ENCODE data around the gene FGFR3.

Gene FGFR3

DNA sequence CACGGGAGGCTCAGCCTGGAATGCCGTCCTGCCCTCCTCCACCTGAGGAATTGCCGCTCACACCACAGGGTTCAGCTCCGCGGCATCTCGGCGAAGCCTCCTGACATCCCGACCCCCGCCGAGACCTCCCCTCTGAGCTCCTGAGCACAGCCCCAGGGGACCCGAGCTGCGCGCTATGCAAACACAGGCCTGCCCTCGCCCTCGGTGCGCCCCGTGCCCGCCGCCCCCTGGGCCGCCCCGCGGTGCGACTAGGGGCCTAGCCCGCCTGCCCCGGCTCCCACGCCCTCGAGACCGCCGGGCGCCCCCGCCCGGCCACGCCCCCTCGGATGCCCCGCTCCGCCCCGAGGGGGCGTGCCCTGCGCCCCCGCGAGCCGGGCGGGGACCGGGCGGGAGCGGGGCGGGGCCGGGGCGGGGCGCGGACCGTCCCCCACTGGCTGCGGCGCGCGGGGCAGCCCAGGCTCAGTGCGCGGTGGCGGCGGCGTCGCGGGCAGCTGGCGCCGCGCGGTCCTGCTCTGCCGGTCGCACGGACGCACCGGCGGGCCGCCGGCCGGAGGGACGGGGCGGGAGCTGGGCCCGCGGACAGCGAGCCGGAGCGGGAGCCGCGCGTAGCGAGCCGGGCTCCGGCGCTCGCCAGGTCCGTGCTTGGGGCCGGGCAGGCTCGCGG lies at the start of gene FGFR3:
TSS of gene FGFR3 (plus strand) at position 462 of the 664 bp plus-strand sequence. CDS start 642 bp downstream, outside the sequence.
- FAIRE-seq (no peak), DNase-seq (ENCODE audit: insufficient read length, low spot score) (peak; percentile 96)

DNA sequence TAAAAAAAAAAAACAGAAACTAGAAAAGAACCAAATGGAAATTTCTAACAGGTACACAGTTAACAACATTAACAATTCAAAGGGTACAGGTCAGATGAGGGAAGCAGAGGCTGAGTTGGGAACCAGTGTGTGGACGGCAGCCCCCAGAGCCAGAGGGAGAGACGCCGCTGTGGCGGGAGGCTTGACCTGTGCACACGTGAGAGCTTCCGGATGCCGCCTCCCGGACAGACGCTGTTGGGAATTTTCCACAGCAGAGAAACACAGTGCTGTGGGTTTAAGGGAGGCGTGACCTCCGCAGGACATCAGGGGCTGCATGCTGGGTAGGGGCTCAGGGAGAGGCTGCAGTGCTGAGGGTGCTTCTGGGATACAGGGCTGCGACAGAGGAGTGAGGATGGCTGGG lies 49.5 kb upstream of the FGFR3 start:
- FAIRE-seq: no peak
- DNase-seq (ENCODE audit: insufficient read length, low spot score): no peak

DNA sequence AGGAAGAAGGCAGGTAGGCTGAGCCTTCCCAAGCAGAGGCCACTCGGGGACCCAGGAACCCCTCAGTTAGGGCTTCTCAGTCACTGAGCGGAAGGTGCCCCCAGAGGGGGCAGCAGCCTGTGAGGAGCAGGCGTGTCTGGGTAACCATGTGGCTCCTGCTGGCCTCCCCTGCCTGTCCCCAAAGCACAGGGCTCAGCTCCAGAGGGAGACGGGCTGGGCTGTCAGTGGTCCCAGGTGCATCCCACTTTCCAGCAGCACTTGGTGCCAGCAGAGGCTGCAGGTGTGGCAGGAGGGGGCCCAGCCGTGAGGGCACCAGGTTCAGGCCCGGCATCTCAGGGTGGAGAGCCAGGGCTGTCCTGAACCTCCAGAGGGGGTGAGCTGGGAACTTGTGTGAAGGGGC lies 49.1 kb upstream of the FGFR3 start:
- FAIRE-seq (no peak), DNase-seq (ENCODE audit: insufficient read length, low spot score) (no peak)

DNA sequence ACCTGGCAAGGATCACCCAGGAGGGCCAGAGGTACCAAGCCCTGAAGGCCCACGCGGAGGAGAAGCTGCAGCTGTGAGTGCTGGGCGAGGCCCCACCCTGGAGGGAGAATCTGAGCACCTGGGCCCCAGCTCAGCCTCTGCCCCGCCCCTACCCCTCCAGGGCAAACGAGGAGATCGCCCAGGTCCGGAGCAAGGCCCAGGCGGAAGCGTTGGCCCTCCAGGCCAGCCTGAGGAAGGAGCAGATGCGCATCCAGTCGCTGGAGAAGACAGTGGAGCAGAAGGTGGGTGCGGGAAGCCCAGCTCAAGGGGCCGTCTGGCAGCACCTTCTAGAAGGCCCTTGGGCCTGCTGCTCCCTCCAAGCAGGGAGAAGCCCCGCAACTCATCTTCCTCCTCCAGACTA lies 48.5 kb upstream of the FGFR3 start:
- FAIRE-seq: no peak
- no peak for DNase-seq (ENCODE audit: insufficient read length, low spot score)

DNA sequence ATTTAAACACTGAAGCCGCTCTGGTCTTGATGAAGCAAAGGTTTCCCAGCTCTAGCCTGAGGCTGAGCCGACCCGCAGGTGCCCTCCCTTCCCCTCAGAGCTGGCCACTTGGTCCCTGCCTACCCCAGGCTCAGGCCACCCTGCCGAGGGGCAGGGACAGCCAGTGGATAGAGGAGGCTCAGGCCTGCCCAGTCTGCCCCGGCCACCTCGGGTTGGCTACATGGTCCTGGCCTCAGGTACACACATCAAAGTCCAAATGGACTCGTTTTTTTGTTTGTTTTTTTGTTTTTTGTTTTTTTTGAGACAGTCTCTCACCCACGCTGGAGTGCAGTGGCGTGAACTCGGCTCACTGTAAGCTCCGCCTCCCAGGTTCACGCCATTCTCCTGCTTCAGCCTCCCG lies 47.9 kb upstream of the FGFR3 start:
- FAIRE-seq (no peak), DNase-seq (ENCODE audit: insufficient read length, low spot score) (no peak)

- no peak for FAIRE-seq
These were observed 47.4 kb upstream of the FGFR3 start for GRCh38 chr4:1745697-1746096.

DNA sequence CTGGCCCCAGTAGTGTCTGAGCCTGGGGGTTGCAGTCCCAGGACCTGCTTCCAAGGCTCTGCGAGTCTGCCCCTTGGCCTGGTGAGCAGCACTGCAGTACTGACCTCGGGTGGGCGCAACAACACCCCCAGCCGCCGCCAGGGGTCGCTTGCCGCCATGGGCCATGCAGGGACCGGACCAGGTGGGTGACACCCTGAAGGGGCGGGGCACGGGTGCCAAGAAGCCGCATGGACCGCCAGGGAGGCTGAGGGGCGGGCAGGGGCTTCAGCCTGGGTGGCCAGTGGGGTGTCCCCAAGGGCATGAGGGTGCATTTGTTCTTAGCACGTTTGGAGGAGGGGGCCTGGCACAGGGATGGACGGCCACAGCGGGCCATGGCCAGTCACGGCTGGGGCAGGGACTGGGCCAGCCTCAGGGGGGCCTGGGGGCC lies 46.8 kb upstream of the FGFR3 start:
- FAIRE-seq (no peak), DNase-seq (ENCODE audit: insufficient read length, low spot score) (peak; percentile 92)

More at GRCh38 chr4:1745697-1746096, 47.4 kb upstream of the FGFR3 start:
- no peak for DNase-seq (ENCODE audit: insufficient read length, low spot score)

- DNase-seq (ENCODE audit: insufficient read length, low spot score) (no peak), FAIRE-seq (no peak)
These were observed 46.0 kb upstream of the FGFR3 start for GRCh38 chr4:1746919-1747602.

GRCh38 chr4:1747603-1747967 lies 45.5 kb upstream of the FGFR3 start:
- FAIRE-seq (no peak), DNase-seq (ENCODE audit: insufficient read length, low spot score) (no peak)

DNA sequence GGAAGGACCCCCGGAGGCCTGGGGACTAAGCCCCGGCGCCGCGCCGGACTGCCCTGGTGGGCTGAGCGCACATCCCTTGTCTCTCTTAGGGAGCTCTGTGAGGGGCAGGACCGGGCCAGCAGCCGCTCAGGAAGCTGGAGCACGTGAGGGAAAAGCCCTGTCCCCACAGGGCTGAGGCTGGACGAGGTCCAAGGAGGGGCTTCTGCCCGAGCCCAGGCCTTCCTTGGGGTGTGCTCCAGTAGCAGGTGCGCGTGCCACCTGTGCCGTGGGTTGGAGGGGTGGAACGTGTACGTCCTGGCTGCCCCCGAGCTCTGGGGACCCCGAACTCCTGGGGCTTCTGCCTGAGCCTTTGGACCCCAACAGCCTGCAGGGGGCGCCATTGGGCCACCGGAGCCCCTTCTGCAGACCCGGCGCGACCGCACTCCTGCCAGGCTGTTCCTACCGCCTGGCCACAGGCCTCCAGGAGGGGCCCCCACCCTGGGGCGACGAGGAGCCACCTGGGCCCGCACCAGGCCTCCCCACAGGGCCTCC lies 44.6 kb upstream of the FGFR3 start:
- DNase-seq (ENCODE audit: insufficient read length, low spot score) (peak; percentile 98), FAIRE-seq (no peak)

GRCh38 chr4:1749370-1749769 lies 43.7 kb upstream of the FGFR3 start:
- DNase-seq (ENCODE audit: insufficient read length, low spot score): no peak
- no peak for FAIRE-seq

DNA sequence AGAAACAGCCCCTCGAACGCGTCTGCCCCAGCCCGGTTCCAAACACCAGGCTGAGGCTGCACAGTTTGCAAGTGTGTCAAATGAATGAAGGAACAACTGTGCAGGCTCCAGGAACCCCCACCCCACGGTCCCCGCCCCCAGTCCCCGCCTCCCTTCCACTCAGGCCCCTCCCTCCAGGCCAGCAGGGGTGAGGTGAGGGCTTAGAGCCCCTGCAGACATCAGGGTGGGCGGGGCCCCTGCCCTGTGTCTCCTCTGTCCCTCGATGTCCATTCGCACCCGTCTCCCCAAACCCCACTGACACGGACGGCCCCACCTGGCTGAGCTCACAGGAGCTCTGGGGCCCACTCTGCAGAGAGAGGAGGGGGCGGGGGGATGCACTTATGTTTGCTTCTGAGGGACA lies 43.3 kb upstream of the FGFR3 start:
- FAIRE-seq: no peak
- no peak for DNase-seq (ENCODE audit: insufficient read length, low spot score)

- FAIRE-seq: no peak
- DNase-seq (ENCODE audit: insufficient read length, low spot score): no peak
These were observed 42.5 kb upstream of the FGFR3 start for GRCh38 chr4:1750381-1751154.

DNA sequence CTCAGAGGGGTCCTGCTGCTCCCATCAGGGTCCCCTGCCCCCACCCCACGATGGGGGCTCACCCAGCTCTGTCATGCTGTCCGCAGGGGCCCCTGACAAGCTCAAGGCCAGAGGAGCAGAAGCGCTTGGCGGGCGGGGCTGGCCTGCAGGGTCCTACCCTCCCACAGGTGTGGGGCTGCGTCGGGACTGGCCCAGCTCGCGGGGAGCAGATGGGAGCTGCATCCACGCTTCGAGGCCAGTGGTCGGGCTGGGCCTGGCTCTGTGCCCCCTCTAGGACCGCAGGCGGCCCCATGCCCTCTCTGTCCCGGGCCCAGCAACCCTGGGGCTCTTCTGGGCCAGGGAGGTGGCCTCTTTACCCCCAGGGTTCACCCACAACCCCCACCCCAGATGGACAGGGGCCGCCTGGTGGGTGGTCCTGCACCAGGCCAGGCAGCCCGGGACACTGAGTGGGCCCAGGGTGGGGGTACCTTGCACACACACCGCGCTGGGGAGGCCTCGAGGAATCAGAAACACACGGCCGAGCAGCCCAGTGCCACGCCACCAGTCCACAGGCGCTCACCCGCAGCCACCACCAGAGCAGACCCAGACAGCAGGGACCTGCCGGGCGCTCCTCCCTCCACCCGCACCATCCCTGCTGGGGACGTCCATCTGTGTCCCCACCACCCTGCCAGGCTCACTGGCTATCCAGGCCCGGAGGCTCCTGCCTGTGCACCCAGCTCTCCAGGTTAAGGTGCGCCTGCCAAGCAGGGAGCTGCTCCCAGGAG lies 41.8 kb upstream of the FGFR3 start:
- no peak for FAIRE-seq

GRCh38 chr4:1751919-1752283 lies 41.2 kb upstream of the FGFR3 start:
- DNase-seq (ENCODE audit: insufficient read length, low spot score) (no peak), FAIRE-seq (no peak)

More for the DNA sequence above, 41.8 kb upstream of the FGFR3 start:
- DNase-seq (ENCODE audit: insufficient read length, low spot score): no peak

DNA sequence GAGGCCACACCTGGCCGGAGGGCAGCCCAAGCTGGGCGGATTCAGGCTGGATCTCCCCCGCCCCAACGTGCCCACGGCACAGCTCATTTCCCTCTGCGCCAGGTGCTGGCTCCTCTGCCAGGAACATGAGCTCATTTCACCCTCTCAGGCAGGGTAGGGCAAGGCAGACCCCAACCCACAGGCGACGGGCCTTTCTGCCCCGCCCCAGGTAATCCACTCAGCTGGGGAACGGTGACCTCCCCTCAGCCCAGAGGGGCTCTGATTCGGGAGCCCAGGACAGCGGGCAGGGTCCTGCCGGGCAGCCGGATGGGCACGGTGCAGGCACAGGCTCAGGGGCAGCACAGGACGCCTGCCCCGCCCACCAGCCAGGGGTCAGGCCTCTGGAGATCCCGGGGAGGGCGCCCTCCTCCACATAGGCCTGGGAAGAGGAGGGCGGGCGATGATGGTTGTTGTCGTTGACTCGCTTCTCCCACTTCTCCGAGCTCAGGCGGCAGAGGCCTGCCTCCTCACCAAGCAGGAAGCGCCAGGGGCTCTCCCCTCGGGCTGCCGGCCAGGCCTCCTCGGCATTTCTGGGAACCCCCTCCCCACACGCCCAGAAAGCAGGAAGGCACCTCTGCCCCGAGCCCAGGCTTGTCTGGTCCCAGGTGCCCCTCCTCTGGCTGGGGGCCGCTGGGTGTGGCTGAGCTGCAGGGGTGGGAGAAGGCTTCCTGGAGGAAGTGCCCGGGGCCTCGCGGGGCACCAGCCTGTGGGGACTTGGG lies 40.6 kb upstream of the FGFR3 start:
- FAIRE-seq (no peak), DNase-seq (ENCODE audit: insufficient read length, low spot score) (no peak)

- FAIRE-seq: no peak
- DNase-seq (ENCODE audit: insufficient read length, low spot score): no peak
These were observed 39.8 kb upstream of the FGFR3 start for GRCh38 chr4:1753294-1753696.

- no peak for DNase-seq (ENCODE audit: insufficient read length, low spot score)
- no peak for FAIRE-seq
These were observed 39.3 kb upstream of the FGFR3 start for GRCh38 chr4:1753697-1754311.

DNA sequence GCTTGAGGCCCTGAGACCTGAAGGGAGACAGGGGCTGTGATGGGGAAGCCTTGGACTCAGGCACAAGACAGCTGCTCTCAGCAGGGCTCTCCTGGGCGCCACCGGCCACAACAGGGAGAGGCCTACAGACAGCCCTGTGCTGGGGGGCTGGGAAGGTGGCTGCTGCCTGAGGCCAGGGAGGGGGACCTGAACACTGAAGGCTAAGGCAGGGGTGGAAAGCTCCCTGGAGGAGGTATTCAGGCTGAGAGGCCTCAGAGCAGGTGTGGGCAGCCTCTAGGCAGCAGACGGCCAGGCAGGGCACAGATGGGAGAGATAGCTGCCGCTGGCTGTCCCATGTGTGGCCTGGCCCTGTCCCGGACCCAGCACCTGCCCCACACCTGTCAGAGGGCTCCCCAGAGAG lies 38.8 kb upstream of the FGFR3 start:
- DNase-seq (ENCODE audit: insufficient read length, low spot score) (no peak), FAIRE-seq (no peak)

GRCh38 chr4:1755297-1755696 lies 37.8 kb upstream of the FGFR3 start:
- DNase-seq (ENCODE audit: insufficient read length, low spot score) (no peak), FAIRE-seq (no peak)

Data from GM19239 (cell line).